Activated T-cell treated with anti-CD3 and anti-CD28 coated beads for 4 hours (primary cell): Measurements from ENCODE around the gene STAG3.
A peak's percentile ranks its signal among the peaks of the same experiment; 100 is the strongest.
"Not testable (repeated sequence)": the region's sequence is repeated elsewhere in the genome, so short reads cannot be mapped to it uniquely, and the experiment has no call there.

ENCODE experiments used
- DNase-seq: peaks from one replicate; pipeline ENCODE4 v3.0.0-alpha.2; 2020

STAG3 gene

GRCh38 chr7:100212631-100213286, 35.0 kb downstream of the STAG3 start:
- no peak for DNase-seq

GRCh38 chr7:100213672-100214071, 36.0 kb downstream of the STAG3 start:
- no peak for DNase-seq

GRCh38 chr7:100214356-100214755, 36.6 kb downstream of the STAG3 start:
- DNase-seq, result not testable (repeated sequence)

GRCh38 chr7:100215895-100216294, 38.2 kb downstream of the STAG3 start:
- DNase-seq, result no peak

- peak; percentile 69 for DNase-seq
Observed at GRCh38 chr7:100217934-100218333, 40.2 kb downstream of the STAG3 start.

- DNase-seq, result no peak
Observed at GRCh38 chr7:100219271-100219737, 41.6 kb downstream of the STAG3 start.

GRCh38 chr7:100219801-100220585, 42.3 kb downstream of the STAG3 start, which contains the start of gene PVRIG:
TSS of gene PVRIG (plus strand) at chr7:100219949. CDS start at chr7:100219971, 22 bp downstream.
- DNase-seq, result not testable (repeated sequence)

- DNase-seq, result no peak
Observed at GRCh38 chr7:100220586-100221230, 43.0 kb downstream of the STAG3 start.

GRCh38 chr7:100221231-100221718, 43.6 kb downstream of the STAG3 start:
- DNase-seq, result peak; percentile 70

- DNase-seq, result no peak
Observed at GRCh38 chr7:100221767-100222444, 44.2 kb downstream of the STAG3 start.

GRCh38 chr7:100222445-100223132, 44.9 kb downstream of the STAG3 start:
- no peak for DNase-seq

- not testable (repeated sequence) for DNase-seq
Observed at GRCh38 chr7:100223376-100223927, 45.7 kb downstream of the STAG3 start.

GRCh38 chr7:100224891-100225290, 47.2 kb downstream of the STAG3 start:
- not testable (repeated sequence) for DNase-seq

GRCh38 chr7:100234660-100235317, 57.1 kb downstream of the STAG3 start:
- not testable (repeated sequence) for DNase-seq

- not testable (repeated sequence) for DNase-seq
Observed at GRCh38 chr7:100239975-100240374, 62.3 kb downstream of the STAG3 start.

GRCh38 chr7:100243385-100243784, 65.7 kb downstream of the STAG3 start:
- peak; percentile 48 for DNase-seq

- not testable (repeated sequence) for DNase-seq
Observed at GRCh38 chr7:100244988-100245605, 67.4 kb downstream of the STAG3 start.

GRCh38 chr7:100246121-100246864, 68.6 kb downstream of the STAG3 start:
- not testable (repeated sequence) for DNase-seq

- DNase-seq, result not testable (repeated sequence)
Observed at GRCh38 chr7:100246865-100247137, 69.1 kb downstream of the STAG3 start.

- no peak for DNase-seq
Observed at GRCh38 chr7:100247152-100247757, 69.5 kb downstream of the STAG3 start.
